Activated CD8-positive, alpha-beta memory T cell treated with anti-CD3 and anti-CD28 coated beads, Interleukin-2, amount 50 U/mL, for 24 hours (primary cell): ENCODE measurements around the gene RUNX2.
"Not testable (repeated sequence)": the region's sequence is repeated elsewhere in the genome, so short reads cannot be mapped to it uniquely, and the experiment has no call there.

Experiments
- DNase-seq: peaks from one replicate; pipeline ENCODE4 v3.0.0-alpha.2; 2020; ENCODE audit errors: extremely low read depth

Gene RUNX2

GRCh38 chr6:45556828-45557227 lies 228.7 kb downstream of the RUNX2 start:
- DNase-seq = no peak

- DNase-seq = no peak
Observed at GRCh38 chr6:45557454-45557853, 229.3 kb downstream of the RUNX2 start.

- no peak for DNase-seq
Observed at GRCh38 chr6:45558858-45559257, 230.7 kb downstream of the RUNX2 start.

GRCh38 chr6:45560321-45560820 lies 232.2 kb downstream of the RUNX2 start:
- not testable (repeated sequence) for DNase-seq

GRCh38 chr6:45562171-45562570 lies 234.0 kb downstream of the RUNX2 start:
- DNase-seq = no peak

GRCh38 chr6:45563041-45563440 lies 234.9 kb downstream of the RUNX2 start:
- DNase-seq = no peak

- no peak for DNase-seq
Observed at GRCh38 chr6:45563844-45564243, 235.7 kb downstream of the RUNX2 start.

GRCh38 chr6:45566882-45567281 lies 238.8 kb downstream of the RUNX2 start:
- no peak for DNase-seq

GRCh38 chr6:45567879-45568278 lies 239.7 kb downstream of the RUNX2 start:
- no peak for DNase-seq

GRCh38 chr6:45568626-45569025 lies 240.5 kb downstream of the RUNX2 start:
- no peak for DNase-seq

GRCh38 chr6:45569210-45569945 lies 241.2 kb downstream of the RUNX2 start:
- no peak for DNase-seq

GRCh38 chr6:45571159-45571558 lies 243.0 kb downstream of the RUNX2 start:
- no peak for DNase-seq

GRCh38 chr6:45572833-45573232 lies 244.7 kb downstream of the RUNX2 start:
- no peak for DNase-seq

- no peak for DNase-seq
Observed at GRCh38 chr6:45574014-45574461, 245.9 kb downstream of the RUNX2 start.

- DNase-seq = no peak
Observed at GRCh38 chr6:45574885-45575284, 246.8 kb downstream of the RUNX2 start.

- DNase-seq = no peak
Observed at GRCh38 chr6:45576648-45577624, 248.8 kb downstream of the RUNX2 start.

GRCh38 chr6:45577836-45578504 lies 249.8 kb downstream of the RUNX2 start:
- no peak for DNase-seq

- DNase-seq = peak; percentile 19
Observed at GRCh38 chr6:45584127-45584526, 256.0 kb downstream of the RUNX2 start.

GRCh38 chr6:45586216-45587171 lies 258.4 kb downstream of the RUNX2 start:
- DNase-seq = peak; percentile 24

GRCh38 chr6:45587229-45588060 lies 259.3 kb downstream of the RUNX2 start:
- no peak for DNase-seq
